GM21737 (cell line): ENCODE measurements around the gene DHRS2.
"Not testable (repeated sequence)": the region's sequence is repeated elsewhere in the genome, so short reads cannot be mapped to it uniquely, and the experiment has no call there.

Experiments used
- ATAC-seq: cut with Tn5 transposase; IDR thresholded peaks from one replicate; pipeline ENCODE4 v1.9.1; 2021; ENCODE audit warnings: mild to moderate bottlenecking, moderate library complexity; ENCODE audit not compliant: unreplicated experiment

DHRS2 gene

GRCh38 chr14:23632461-23633159, 3.6 kb upstream of the DHRS2 start:
- no peak for ATAC-seq

DNA sequence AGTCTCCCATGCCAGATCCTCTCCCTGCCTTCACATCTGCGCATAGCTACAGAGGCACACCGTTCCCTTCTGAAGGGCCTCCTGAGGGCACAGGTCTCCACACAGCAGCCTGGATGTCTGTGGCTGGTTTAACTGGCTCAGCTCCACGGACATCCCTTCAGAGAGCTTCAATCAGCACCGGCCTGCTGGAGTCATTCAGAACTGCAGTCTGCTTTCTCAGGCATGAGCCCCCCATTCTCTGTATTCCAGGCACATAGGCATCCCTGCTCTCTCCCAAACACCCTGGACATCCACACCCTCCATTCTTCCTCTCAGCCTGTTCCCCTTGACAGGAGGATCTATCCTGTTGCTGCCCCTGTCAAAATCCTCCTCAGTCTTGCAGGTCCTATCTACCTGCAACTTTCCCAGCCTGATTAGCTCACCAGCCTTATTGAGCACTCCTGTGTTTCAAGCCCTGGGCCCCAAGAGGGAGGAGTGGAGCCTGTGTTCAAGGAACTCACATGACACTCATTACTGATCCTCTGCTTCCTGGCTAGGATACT, 2.9 kb upstream of the DHRS2 start:
- ATAC-seq = no peak

- ATAC-seq = not testable (repeated sequence)
These were observed 1.3 kb upstream of the DHRS2 start for GRCh38 chr14:23634698-23635412.

DNA sequence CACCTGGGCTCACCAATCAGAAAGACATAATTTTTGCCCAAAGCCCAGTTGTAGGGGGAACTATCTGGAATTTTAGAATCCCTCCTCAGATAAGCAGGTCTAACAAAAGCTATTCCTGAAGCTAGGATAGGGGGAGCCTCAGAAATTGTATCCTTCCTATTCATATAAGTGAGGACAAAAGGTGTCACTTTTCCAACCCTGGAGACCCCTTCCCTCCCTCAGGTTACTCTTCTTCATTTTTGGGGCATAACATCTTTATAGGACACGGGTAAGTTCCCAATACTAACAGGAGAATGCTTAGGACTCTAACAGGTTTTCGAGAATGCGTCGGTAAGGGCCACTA, 1.1 kb downstream of the DHRS2 start:
- not testable (repeated sequence) for ATAC-seq

DNA sequence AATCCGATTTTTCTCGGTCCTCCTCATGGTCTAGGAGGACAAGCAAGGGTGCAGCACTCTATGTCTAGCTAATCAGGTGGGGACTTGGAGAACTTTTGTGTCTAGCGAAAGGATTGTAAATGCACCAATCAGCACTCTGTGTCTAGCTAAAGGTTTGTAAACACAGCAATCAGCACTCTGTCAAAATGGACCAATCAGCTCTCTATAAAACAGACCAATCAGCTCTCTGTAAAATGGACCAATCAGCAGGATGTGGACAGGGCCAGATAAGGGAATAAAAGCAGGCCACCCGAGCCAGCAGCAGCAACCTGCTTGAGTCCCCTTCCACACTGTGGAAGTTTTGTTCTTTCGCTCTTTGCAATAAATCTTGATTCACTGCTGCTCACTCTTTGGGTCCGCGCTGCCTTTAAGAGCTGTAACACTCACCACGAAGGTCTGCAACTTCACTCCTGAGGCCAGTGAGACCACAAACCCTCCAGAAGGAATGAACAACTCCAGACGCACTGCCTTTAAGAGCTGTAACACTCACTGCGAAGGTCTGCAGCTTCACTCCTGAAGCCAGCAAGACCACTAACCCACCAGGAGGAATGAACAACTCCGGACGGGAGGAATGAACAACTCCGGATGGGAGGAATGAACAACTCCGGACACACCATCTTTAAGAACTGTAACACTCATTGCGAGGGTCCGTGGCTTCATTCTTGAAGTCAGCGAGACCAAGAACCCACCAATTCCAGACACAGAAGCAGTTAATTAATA, 1.7 kb downstream of the DHRS2 start:
- ATAC-seq = not testable (repeated sequence)

DNA sequence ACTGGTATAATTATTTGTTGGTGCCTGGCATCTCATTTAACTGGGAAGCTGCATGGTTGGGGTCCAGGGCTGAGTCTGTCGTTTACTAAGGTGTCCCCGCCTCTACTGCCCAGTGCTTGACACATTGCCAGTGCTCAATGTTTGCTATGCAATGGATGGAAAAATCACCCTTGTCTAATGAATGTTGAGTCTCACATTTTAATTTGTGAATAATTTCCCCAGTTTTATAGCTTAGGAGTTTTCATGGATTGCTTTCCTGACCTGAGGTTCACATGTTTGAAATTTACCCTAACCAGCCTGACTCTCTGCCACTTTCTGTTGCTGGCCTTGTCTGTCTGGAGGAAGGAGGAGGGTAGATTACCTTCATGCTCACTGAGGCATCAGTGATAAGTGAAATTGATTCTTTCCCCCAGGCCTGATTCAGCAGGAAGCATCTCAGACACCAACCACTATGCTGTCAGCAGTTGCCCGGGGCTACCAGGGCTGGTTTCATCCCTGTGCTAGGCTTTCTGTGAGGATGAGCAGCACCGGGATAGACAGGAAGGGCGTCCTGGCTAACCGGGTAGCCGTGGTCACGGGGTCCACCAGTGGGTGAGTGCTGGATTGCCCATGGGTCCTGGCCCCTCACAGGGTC, 2.4 kb downstream of the DHRS2 start:
- ATAC-seq = no peak

GRCh38 chr14:23639048-23639890, 3.1 kb downstream of the DHRS2 start:
- ATAC-seq = no peak

DNA sequence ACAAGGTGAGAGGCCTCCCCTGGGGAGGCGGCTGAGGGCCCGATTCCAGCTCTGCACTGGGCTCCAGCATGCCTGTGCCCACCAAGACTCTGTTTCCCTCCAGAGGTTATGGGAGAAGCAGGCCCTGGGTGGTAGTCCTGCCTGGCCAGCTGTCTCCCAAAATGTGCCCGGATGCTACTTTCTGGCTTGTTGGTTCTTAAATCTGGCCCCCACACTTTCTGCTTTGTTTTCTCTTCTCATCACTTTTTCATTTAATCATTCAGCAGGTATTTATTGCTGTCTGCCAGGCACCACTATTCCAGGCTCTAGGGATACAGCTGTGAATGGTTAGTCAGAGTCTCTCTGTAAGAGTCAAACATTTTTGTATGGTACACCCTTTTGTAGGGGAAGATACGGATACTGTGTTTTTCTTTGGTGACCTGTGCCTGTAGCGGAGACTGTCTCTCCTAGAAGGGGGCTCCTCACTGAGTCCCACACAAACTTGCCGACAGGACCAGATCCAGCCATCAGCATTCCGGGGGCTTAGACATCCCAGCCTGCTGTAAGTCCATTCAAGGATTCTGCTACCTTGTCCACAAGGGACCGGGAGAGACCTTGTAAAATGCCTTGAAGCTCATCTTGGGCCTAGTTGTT, 3.8 kb downstream of the DHRS2 start:
- no peak for ATAC-seq

DNA sequence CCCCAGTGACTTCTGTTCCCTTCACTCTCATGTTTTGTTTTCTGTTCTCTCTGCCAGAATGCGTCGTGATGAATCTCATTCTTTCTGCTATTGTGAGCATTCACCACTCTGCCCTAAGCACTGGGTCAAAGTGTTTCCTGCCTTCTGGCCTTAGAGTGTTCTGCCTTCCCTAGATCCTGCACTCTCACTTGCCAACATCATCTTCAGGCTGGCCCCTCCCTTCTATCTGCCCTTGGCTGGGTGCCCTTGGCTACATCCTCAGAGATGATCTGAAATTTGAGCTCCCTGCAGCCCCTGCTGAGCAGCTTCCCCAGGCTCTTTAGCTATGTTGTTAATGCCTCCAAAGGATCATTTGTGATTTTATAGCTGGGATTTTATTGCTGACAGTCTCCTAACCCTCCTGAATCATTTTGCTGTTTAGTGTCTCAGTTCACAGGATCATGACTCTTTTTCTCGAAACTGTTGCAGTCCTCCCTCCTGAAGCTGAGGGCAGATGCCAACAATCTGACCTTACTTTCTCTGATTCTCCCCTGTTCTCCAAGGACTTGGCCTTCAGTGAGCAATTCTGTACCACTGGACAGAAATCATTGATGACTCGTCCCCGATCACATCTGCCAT, 4.5 kb downstream of the DHRS2 start:
- ATAC-seq = no peak

- ATAC-seq = no peak
These were observed 5.2 kb downstream of the DHRS2 start for GRCh38 chr14:23641180-23641914.

- no peak for ATAC-seq
These were observed 5.9 kb downstream of the DHRS2 start for GRCh38 chr14:23641915-23642588.

DNA sequence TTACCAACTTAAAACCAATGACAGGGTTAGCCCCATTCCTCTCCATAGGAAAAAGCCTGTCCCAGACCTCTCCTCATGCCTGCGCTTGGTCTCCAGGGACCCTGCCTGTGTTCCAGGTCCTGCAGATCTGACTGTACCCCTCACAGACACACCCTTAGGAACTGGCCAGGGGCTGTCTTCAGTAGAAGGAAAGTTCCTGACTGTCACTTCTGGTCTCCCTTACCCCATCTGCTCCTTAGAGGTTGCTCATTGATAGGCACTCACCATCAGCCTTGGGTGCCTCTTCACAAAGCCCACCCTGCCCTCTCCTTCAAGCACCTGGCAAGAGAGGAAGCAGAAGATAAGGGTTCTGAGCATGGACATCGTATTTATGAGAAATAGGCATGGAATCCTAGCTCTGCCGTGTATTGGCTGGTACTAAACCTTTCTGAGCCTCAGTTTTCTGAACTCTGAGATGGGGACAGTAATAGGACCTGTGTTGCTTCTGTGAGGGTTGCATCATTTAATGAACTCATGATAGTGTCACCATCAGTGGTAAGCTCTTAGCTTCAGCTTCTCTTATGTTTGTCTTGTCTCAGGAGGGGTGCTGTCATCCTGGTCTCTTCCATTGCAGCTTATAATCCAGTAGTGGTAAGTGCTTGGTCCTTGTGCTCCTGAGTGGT, 7.5 kb downstream of the DHRS2 start:
- no peak for ATAC-seq

- ATAC-seq = no peak
These were observed 8.2 kb downstream of the DHRS2 start for GRCh38 chr14:23644195-23644918.

DNA sequence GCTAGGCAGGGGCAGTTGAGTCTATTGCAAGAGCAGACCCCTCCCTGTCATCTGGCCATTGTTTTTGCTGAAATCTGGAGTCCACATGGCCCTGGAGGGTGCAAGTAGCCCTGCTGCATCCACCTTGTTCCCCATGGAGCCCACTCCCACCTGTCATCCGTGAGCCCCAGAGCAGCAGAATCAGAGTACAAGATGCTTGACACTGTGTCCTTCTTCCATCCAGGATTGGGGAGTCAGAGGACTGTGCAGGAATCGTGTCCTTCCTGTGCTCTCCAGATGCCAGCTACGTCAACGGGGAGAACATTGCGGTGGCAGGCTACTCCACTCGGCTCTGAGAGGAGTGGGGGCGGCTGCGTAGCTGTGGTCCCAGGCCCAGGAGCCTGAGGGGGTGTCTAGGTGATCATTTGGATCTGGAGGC, 8.8 kb downstream of the DHRS2 start:
- no peak for ATAC-seq

DNA sequence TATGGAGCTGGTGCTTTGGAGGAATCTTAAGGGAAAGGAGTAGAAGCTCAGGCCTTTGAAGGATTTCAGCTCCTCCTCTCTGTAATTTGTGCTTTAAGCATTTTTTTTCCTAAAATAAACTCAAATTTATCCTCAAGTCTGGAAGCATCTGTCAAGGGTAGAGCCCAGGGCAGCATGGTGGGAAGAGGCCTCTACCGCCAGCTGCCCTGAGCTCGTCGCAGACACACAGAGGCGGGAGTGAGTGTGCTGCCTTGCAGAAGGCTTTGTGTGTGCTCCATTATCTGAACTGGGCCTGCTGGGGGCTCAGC, 9.3 kb downstream of the DHRS2 start:
- no peak for ATAC-seq

DNA sequence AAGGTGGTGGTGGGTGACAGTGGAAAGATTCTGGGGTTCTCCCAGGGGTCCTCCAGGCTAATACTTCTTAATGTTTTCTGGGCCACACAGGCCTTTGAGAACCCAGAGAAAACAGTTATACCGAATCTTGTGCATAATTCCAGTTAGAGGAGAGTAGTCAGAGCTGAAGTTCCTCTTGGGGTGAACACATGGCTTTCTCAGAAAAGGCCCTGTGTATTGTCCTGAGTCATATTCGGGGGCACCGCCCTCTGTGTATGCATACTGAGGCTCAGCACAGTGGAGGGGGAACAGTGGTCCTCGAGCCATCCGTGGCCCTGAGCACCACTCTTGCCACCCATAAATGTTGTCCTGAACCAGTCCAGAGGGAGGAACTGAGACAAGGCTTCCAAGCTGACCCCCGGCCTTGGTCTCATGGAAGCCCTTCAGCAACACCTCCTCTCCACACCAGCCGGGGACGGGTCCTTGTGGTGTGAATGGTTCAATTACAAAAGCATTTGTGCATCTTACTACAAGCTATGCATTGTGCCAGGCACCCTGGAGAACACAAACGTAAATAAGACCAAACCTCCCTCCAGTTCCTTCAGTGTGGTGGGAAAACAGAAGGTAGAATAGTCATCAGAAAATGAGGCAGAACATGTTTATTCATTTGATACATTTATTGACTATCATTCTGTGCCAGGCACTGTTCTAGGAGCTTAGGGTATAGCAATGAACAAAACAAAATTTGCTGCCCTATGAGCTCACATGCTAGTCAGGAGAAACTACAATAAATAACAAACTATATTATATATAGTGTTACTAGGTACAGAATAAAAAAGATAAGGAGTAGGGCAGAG, 9.9 kb downstream of the DHRS2 start:
- ATAC-seq = no peak
